ENCODE data around the gene RPP25. TPM values are rescaled to one million over a fixed set of nuclear protein-coding genes. Genes with fewer than 3 reads are reported as not detected.
A peak's percentile ranks its signal among the peaks of the same experiment; 100 is the strongest.
"Not testable (repeated sequence)": the region's sequence is repeated elsewhere in the genome, so short reads cannot be mapped to it uniquely, and the experiment has no call there.

The RPP25 gene
- total RNA-seq, 1 experiment from 2014 or later = 22.5 TPM

GRCh38 chr15:74935193-74935592 is 21.4 kb downstream of the RPP25 start:
- CTCF ChIA-PET; H3K27me3 ChIP-seq (replicated peaks; ENCODE audit: insufficient read depth, low read depth, low read length, poor library complexity); H3K4me1 ChIP-seq (ENCODE audit: insufficient read depth, low read length, poor library complexity, severe bottlenecking); BruUV-seq (replicated peaks); intact Hi-C loops (cut with micrococcal nuclease; ENCODE audit: unreplicated experiment); DNase-seq (ENCODE audit: low spot score); H3K4me3 ChIP-seq (ENCODE audit: low read depth, low read length, poor library complexity, severe bottlenecking); H3K9me3 ChIP-seq (ENCODE audit: low read depth, low read length, poor library complexity, severe bottlenecking); POLR2A ChIA-PET (ENCODE audit: low non-redundant PET): not testable (repeated sequence)
- TF ChIP-seq CTCF (conservative IDR thresholded peaks at IDR 0.05; ENCODE audit: low read depth, low read length) = peak; percentile 38
- H3K27ac ChIP-seq (ENCODE audit: low read depth, low read length, poor library complexity, severe bottlenecking) = peak overlapping the region; percentile 7
- peaks cover 14% of the 10 kb centered on the region for H3K36me3 ChIP-seq (ENCODE audit: insufficient read depth, low read length, poor library complexity, severe bottlenecking)

GRCh38 chr15:74933573-74933972 is 23.0 kb downstream of the RPP25 start:
- H3K27ac ChIP-seq (ENCODE audit: low read depth, low read length, poor library complexity, severe bottlenecking) = no peak overlapping the region
- no TSS peak for BruUV-seq (replicated peaks)
- no peak for DNase-seq (ENCODE audit: low spot score)
- POLR2A ChIA-PET (ENCODE audit: low non-redundant PET) = no interaction called here
- H3K4me1 ChIP-seq (ENCODE audit: insufficient read depth, low read length, poor library complexity, severe bottlenecking) = peaks cover 3% of the 10 kb centered on the region
- no peak overlapping the region for H3K4me3 ChIP-seq (ENCODE audit: low read depth, low read length, poor library complexity, severe bottlenecking)
- H3K36me3 ChIP-seq (ENCODE audit: insufficient read depth, low read length, poor library complexity, severe bottlenecking) = peaks cover 28% of the 10 kb centered on the region
- intact Hi-C loops (cut with micrococcal nuclease; ENCODE audit: unreplicated experiment) = no loop called here
- H3K9me3 ChIP-seq (ENCODE audit: low read depth, low read length, poor library complexity, severe bottlenecking) = no peaks in the 10 kb centered on the region
- TF ChIP-seq CTCF (conservative IDR thresholded peaks at IDR 0.05; ENCODE audit: low read depth, low read length) = no peak
- no peaks in the 10 kb centered on the region for H3K27me3 ChIP-seq (replicated peaks; ENCODE audit: insufficient read depth, low read depth, low read length, poor library complexity)
- CTCF ChIA-PET = no interaction called here

GRCh38 chr15:74928771-74929198 is 27.8 kb downstream of the RPP25 start:
- no TSS peak for BruUV-seq (replicated peaks)
- Histone ChIP-seq H3K9me3 (ENCODE audit: low read depth, low read length, poor library complexity, severe bottlenecking) (no peaks in the 10 kb centered on the region), H3K36me3 (ENCODE audit: insufficient read depth, low read length, poor library complexity, severe bottlenecking) (peaks cover 60% of the 10 kb centered on the region), H3K4me3 (ENCODE audit: low read depth, low read length, poor library complexity, severe bottlenecking) (no peak overlapping the region), H3K27ac (ENCODE audit: low read depth, low read length, poor library complexity, severe bottlenecking) (no peak overlapping the region), H3K27me3 (replicated peaks; ENCODE audit: insufficient read depth, low read depth, low read length, poor library complexity) (no peaks in the 10 kb centered on the region), H3K4me1 (ENCODE audit: insufficient read depth, low read length, poor library complexity, severe bottlenecking) (no peaks in the 10 kb centered on the region)
- no peak for DNase-seq (ENCODE audit: low spot score)
- ChIA-PET CTCF (no interaction called here), POLR2A (ENCODE audit: low non-redundant PET) (no interaction called here)
- intact Hi-C loops (cut with micrococcal nuclease; ENCODE audit: unreplicated experiment) = no loop called here
- TF ChIP-seq EZH2 (IDR thresholded peaks at IDR 0.05; ENCODE audit: borderline replicate concordance, low read depth, low read length, poor library complexity, severe bottlenecking) = no peak
- TF ChIP-seq CTCF (conservative IDR thresholded peaks at IDR 0.05; ENCODE audit: low read depth, low read length) = no peak

All from A673 (cell line).